Measurements from ENCODE around the gene PRRX2.

GRCh38 chr9:129632460-129632859, 33.0 kb upstream of the PRRX2 start:
- TF ChIP-seq POLR2A (IDR thresholded peaks at IDR 0.05) = no peak
- TF ChIP-seq, protein P1, sequence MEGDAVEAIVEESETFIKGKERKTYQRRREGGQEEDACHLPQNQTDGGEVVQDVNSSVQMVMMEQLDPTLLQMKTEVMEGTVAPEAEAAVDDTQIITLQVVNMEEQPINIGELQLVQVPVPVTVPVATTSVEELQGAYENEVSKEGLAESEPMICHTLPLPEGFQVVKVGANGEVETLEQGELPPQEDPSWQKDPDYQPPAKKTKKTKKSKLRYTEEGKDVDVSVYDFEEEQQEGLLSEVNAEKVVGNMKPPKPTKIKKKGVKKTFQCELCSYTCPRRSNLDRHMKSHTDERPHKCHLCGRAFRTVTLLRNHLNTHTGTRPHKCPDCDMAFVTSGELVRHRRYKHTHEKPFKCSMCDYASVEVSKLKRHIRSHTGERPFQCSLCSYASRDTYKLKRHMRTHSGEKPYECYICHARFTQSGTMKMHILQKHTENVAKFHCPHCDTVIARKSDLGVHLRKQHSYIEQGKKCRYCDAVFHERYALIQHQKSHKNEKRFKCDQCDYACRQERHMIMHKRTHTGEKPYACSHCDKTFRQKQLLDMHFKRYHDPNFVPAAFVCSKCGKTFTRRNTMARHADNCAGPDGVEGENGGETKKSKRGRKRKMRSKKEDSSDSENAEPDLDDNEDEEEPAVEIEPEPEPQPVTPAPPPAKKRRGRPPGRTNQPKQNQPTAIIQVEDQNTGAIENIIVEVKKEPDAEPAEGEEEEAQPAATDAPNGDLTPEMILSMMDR (IDR thresholded peaks at IDR 0.05) = no peak
